NCI-H2171 (cell line): ENCODE results near the gene TADA2A.
A peak's percentile ranks its signal among the peaks of the same experiment; 100 is the strongest.

Experiments
- DNase-seq: peaks from one replicate; lab custom pipeline; 2025; lab: John Stamatoyannopoulos, UW

Gene TADA2A, protein sequence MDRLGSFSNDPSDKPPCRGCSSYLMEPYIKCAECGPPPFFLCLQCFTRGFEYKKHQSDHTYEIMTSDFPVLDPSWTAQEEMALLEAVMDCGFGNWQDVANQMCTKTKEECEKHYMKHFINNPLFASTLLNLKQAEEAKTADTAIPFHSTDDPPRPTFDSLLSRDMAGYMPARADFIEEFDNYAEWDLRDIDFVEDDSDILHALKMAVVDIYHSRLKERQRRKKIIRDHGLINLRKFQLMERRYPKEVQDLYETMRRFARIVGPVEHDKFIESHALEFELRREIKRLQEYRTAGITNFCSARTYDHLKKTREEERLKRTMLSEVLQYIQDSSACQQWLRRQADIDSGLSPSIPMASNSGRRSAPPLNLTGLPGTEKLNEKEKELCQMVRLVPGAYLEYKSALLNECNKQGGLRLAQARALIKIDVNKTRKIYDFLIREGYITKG

DNA sequence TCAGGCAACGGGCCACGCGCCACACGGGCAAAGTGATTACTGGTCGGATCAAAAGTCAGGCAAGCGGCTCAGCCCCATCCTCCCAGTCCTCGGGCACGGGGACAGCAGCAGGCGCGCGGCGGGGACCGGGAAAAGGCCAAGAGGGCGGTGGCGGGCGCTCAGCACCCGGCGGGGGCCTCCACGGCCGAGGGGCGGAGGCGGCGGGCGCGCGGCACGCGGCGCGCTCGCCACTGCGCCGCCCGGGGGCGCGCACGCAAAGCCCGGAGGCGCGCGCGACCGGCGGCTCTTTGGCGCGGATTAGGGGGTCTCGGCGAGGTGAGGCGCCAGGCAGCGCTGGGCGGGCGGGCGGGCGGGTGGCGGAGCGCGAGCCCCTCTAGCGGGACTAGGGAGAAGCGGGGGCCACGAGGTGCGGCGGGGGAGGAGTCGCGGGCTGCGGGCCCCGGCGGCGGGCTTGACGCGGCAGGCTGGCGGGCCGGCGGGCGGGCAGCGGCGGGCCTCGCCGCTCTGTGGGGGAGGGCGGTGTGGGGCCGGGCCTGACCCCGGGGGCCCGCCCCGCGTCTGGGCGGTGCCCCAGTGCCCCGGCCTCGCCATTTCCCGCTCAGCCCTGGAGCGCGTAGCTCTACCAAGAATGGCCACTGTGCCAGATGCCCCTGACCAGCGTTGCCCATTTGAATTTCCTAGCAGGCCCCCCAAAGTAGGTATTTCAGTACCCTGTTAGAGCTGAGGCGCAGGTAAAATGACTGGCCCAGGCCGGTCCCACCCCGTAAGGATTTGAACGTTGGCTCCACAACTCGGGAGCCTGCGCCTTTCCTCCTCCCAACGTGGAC lies at the start of gene TADA2A, which contains the start of gene ACACA:
TSS of gene TADA2A (plus strand) at position 252 of the 827 bp plus-strand sequence. CDS start 4,480 bp downstream, outside the sequence.
TSS of gene ACACA (minus strand) at position 202 of the 827 bp plus-strand sequence. CDS start 537 bp downstream, outside the sequence.
- DNase-seq: peak; percentile 81

- peak; percentile 37 for DNase-seq
These were observed 48.4 kb upstream of the TADA2A start for GRCh38 chr17:37358098-37358829.

DNA sequence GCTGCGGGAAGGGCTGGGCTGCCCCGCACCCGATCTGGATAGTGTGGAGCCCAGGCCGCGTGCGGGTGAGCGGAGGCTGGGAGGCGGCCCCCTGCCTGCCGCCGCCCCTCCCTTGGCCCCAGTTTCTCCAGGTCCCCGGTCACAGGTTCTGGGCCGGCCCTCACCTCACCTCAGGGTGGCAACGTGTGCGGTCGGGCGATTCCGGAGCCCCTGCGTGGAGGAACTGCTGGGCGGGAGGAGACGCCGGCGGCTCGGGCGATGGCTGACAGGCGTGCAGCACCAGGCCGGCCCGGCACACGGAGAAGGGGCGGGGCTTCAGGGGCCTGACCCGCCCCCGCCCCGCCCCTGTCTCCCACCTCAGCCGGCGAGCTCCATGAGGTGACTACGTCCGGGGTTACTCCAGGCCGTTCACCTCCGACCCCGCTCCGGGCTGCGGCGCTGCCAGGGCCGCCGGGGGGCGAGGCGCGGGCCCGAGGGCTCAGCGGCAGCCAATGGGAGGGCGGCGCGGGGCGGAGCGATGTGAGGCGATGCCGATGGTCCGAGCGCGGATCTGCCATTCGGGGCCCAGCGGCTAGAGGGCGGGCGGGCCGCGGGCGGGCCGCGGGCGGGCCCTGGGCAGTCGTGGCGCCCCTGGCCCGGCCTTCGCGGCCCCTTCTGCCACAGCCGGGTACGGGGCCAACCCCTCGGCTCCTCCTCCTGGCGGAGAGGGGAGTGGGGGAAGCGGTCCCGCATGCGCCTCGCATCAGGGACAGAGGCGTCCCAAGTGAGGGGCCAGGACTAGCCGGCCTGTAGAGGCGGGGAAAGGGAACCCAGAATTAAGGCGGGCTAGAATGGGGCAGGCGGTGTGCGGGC lies 47.6 kb upstream of the TADA2A start:
- DNase-seq: peak; percentile 78

- no peak for DNase-seq
These were observed 47.0 kb upstream of the TADA2A start for GRCh38 chr17:37359682-37360188.

DNA sequence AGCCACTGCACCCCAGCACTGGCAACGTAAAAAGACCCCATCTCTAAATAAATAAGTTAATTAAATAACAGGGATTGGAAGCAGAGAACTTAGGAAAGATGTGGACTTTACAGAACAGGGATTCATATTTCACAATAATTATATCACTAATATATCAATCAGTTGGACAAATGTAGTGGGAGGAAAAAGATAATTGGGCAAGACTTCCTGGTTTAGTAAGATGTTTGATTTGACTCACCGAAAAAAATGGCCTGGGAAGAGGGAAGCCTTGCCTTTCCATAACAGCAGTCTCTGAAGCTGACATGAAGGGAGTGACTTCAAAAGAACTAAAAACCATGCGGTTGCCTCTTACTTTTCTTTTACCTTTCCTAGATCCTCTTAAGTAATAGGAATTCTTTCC lies 46.1 kb upstream of the TADA2A start:
- DNase-seq: no peak

- no peak for DNase-seq
These were observed 45.1 kb upstream of the TADA2A start for GRCh38 chr17:37361543-37361942.

DNA sequence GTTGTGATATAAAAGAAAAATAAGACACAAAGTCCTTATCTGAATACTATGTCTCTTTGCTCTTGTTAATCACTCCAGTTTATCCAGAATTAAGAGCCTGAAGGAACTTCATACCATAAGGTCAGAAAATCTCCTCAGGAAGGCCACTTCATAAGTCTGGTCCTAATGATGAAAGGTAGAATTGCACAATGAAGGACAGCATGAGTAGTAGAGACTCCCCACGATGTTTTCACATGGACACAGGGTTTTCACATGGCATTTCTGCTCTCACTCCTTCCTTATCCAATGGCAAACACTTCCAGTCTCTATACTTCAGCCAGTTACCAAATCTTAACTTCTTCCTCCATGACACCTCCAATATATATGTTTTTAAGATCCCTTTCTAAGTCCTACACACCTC lies 41.1 kb upstream of the TADA2A start:
- DNase-seq: no peak

DNA sequence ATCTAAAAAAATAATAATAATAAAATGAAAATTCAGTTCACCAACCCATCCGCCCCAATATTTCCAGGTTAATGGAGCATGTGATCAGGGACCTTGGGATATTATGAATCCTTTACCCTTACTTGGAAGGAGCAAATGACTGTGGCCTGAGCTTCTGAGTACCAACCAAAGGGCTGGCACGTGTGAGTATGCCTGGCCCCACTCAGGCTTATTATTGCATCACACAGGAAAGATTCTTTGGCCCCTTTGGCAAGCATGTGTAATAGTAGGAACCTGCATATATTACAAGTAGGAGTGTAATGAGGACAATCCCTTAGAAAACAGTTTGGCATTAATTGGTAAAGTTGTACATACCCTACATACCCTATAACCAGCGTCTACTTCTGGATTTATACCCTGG lies 38.1 kb upstream of the TADA2A start:
- DNase-seq: no peak

DNA sequence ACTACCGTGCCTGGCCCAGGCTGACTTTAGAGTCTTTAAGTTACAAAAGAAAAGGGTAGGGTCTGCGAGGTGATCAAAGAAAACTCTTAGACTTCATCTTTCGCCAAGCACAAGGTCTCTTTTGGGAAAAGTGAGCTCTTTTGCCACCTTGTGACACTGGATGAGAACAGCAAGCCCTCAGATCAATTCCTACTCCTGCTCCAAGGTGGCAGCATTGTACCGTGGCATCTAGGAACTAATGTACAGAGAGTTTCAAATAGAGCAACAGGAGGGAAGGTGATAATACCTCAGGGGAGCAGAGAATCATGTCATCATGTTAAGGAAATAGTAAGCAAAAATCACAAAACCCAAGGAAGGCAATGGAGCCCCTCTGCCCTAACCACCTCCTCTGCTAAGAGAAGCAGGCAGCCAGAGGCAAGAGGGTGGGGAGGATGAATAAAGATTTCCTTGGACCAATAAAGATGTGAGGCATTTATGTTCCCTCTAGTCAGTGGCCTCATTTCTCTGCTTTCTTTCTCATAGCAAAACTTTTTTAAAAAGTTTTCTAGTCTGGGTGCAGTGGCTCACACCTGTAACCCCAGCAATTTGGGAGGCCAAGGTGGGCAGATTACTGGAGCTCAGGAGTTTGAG lies 33.0 kb upstream of the TADA2A start:
- DNase-seq: peak; percentile 64

DNA sequence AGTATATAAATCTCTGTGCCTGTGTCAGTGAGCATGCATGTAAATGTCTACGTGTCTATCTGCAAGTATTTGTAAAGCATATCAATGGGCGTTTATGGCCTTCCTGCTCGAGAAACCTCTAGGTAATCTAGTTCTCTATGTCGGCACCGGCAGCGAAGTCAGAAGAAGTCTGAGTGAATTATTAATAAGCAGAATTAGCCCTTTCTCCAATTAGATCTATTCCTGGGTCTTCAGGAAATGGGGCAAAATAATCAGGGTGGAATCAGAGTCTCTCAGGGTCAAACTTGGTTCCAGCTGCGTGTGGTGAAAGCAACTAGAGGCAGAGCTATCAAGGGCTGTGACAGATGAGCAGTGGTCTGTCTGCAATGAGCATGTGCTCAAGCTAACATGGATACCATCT lies 31.0 kb upstream of the TADA2A start, which contains the start of gene C17orf78:
TSS of gene C17orf78 (plus strand) at position 280 of the 400 bp plus-strand sequence. CDS start at position 388, 108 bp downstream.
- no peak for DNase-seq

DNA sequence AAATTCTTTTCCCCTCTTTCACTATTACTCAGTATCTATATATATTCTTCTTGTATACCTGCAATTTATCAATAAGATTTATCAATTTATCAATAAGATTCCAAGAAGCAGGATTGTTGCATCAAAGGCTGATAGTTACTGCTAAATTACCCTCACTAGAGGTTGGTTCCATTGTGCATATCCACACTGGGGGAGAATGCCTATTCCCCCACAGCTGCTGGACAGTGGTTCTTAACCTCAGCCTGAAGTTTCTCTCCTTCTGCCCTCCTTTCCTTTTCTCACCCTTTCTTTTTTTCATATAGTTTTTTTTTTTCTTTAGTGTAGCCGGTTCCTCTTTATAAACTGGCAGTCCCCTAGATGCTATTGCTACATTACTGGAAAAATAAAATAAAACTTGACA lies 24.6 kb upstream of the TADA2A start:
- no peak for DNase-seq

DNA sequence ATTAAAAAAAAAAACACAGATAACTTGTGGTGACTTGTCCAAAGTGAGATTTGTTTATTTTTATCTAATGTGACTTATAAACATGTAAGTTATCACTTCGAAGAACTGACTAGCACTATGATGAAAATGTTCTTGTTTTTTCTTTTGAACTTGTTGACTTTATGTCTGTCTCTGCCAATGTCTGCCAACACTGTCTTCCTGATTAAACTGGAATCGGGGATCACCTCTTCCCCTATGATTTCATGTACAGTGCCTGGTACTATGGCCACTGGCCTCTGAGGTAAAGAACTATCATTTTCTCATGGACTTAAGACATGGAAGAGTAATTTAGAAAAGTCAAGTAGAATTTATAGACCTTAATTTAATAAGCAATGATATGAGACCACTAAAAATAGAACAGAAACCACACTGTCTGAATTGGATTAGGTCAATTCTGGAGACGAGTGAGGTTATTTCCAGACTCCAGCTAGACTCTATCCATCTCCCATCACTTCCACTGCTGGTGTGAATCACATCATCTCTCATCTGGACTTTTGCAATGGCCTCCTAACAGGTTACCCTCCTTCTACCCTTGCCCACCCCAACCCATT lies 22.0 kb upstream of the TADA2A start:
- DNase-seq: no peak

DNA sequence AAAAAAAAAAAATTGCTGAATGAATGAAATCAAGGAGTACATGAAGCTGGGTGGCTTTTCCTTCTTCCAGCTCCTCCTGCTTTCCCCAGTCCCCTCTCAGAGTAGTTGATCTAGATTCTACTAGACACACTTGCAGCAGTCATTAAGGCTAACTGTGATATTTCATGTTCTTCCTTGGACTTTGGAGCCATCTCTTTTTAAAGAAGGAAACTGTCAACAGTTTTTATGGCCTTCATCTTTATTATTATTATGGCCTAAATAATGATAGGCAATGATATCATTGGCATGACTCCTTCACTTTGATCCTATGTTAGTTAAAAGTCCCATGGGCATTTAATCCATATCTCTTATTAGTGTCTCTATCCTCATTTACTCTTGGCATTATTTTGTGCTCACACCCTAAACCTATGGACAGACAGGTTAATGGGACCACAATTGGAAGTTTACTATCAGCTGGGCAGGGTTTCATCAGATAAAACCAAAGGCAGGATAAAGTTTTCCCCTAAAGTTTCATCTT lies 21.2 kb upstream of the TADA2A start:
- DNase-seq: no peak

DNA sequence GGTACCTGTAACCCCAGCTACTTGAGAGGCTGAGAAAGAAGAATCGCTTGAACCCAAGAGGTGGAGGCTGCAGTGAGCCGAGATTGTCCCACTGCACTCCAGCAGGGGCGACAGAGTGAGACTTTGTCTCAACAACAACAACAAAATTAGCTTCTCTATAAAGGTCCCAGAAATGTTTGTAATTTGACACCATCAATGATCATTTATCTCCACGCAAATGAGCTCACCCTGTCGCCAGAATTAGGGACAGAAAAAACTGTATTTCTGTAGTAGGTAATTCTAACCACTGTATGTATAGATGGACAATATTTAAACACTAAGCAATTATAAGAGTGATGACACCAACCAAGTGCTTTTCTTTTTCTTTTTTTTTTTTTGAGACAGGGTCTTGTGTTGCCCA lies 20.2 kb upstream of the TADA2A start:
- no peak for DNase-seq

GRCh38 chr17:37388266-37388665 lies 18.4 kb upstream of the TADA2A start:
- DNase-seq: no peak

DNA sequence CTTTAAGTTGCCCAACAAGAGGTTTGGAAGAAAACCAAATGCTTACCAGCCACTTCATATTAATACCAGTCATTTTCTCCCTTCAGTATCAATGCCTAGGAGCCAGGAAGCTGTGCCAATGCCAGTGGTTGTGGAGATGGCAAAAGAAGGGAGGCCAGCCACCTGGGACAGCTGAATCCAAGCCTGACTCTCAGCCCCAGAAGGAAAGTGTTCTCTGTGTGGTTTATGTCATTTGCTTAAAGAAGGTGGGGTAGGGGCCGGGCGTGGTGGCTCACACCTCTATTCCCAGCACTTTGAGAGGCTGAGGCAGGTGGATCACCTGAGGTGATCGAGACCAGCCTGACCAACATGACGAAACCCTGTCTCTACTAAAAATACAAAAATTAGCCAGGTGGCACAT lies 17.5 kb upstream of the TADA2A start:
- DNase-seq: no peak

DNA sequence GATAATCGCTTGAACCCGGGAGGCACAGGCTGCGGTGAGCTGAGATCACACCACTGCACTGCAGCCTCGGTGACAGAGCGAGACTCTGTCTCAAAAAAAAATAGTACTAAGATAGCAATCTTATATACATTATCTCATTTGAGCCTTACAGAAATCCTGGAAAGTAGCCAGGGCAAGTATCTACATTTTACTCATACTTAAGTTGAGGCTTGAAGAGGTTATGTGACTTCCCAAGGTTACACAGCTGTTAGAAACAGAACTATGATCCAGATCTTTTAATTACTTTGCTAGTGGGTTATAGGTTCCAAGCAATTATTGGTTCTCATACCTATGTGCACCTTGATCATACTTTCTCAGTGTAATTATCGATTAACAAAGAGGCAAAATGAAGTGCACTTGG lies 15.5 kb upstream of the TADA2A start:
- DNase-seq: no peak

GRCh38 chr17:37392024-37392590 lies 14.6 kb upstream of the TADA2A start:
- no peak for DNase-seq

GRCh38 chr17:37393352-37393751 lies 13.3 kb upstream of the TADA2A start:
- no peak for DNase-seq
